ENCODE data around the gene MAN2A1. TPM values are rescaled to one million over a fixed set of nuclear protein-coding genes. Genes with fewer than 3 reads are reported as not detected.

The MAN2A1 gene
- 159 and 177 TPM in 2 replicates for total RNA-seq

GRCh38 chr5:109689740-109690241 is at the start of gene MAN2A1:
Gene MAN2A1, plus strand, starts transcription at chr5:109689927. Its CDS starts 491 bp downstream, at chr5:109690418.

Measured in thoracic aorta endothelial cell (primary cell).